Measurements from ENCODE around the gene GREB1.

GREB1 gene

DNA sequence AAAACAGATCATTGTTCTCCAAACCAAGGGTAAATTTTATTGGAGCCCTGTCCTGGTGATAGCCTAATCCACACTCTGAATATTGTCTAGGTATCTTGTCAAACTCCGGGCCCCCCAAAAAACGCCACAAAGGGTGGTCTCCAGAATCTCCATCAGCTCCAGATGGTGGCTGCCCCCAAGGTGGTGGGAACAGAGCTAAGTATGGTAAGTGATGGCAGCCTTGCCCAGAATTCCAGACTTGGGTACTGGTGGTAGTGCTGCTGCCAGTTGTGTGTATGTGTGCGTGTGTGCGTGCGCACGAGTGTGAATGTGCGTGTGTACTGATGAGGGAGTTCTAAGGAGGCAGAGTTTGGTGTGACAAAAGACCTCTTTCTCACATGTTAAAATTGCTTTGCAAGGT, 51.2 kb downstream of the GREB1 start:
- Histone ChIP-seq H3K27ac (no peak overlapping the region), H3K4me3 (no peak overlapping the region)
- TF ChIP-seq, protein P1, sequence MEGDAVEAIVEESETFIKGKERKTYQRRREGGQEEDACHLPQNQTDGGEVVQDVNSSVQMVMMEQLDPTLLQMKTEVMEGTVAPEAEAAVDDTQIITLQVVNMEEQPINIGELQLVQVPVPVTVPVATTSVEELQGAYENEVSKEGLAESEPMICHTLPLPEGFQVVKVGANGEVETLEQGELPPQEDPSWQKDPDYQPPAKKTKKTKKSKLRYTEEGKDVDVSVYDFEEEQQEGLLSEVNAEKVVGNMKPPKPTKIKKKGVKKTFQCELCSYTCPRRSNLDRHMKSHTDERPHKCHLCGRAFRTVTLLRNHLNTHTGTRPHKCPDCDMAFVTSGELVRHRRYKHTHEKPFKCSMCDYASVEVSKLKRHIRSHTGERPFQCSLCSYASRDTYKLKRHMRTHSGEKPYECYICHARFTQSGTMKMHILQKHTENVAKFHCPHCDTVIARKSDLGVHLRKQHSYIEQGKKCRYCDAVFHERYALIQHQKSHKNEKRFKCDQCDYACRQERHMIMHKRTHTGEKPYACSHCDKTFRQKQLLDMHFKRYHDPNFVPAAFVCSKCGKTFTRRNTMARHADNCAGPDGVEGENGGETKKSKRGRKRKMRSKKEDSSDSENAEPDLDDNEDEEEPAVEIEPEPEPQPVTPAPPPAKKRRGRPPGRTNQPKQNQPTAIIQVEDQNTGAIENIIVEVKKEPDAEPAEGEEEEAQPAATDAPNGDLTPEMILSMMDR (IDR thresholded peaks at IDR 0.05) = no peak

DNA sequence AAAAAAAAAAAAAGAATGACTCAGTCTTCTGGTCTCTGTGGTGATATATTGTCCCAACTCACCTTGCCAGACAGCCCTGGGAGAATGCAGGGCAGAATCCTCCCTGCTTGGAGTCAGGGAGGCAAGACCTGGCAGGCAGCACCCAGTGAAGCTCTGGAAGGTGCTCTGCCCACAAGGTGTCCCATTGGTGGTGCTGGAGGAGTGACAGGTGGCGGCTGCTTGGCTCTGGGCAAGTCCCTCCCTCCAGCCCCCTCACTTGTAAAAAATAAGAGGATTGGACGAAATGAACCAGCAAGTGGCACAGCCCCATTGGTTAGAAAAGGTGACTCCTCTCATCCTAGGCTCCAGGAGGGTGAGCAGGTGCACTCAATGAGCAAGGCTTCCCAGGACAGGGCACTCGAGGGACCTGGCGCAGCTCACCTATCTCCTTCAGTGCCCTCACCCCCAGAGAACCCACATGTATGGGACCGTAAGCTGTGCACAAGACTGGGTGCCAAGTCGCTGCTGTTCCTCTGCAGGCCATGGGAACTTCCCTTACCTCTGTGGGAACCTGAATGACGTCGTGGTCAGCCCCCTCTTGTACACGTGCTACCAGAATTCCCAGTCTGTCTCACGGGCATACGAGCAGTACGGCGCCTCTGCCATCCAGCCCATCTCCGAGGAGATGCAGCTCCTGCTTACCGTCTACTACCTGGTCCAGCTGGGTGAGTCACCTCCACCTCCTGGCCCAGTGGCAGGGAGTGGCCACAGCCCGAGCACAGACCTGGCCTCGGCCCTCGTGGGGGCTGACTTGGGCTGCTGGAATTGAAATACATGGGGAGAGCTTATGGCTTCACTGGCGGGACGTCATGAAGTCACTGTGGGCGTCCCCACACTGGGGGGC, 54.6 kb downstream of the GREB1 start:
- Histone ChIP-seq H3K4me3 (no peak overlapping the region), H3K27ac (no peak overlapping the region)
- TF ChIP-seq, protein P1 (IDR thresholded peaks at IDR 0.05) = no peak
- no peak for DNase-seq (ENCODE audit: low spot score)

More for the DNA sequence above, 51.2 kb downstream of the GREB1 start:
- no peak for DNase-seq (ENCODE audit: low spot score)

DNA sequence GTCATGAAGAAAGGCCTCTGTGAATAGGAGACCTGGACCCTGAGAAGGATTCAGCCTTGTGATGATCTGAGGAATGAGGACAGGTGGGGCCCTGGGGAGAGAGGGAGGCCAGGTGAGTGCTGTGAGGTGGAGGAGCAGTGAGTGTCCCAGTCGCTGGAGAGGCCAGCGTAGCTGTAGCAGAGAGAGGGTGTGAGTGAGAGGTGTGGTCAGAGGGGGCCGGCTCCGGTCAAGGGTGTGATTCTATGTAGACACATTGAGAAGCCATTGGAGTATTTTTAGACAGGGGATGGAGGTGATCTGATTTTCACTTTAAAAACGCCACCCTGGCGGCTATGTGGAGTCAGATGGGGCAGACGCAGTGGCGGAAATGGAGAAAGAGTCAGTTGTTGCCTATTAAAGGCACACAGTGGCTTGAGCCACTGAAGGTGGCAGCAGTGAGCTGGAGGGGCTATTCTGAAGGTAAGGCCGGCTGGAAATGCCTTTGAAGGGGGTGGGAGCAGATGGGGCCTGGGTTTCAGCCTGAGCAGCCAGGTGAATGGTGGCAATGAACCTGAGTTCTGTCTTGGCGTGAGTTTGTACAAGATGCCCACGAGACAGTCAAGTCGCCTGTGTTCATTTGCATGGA, 55.6 kb downstream of the GREB1 start:
- TF ChIP-seq, protein P1 (IDR thresholded peaks at IDR 0.05) = no peak
- Histone ChIP-seq H3K4me3 (no peak overlapping the region), H3K27ac (no peak overlapping the region)
- no peak for DNase-seq (ENCODE audit: low spot score)

DNA sequence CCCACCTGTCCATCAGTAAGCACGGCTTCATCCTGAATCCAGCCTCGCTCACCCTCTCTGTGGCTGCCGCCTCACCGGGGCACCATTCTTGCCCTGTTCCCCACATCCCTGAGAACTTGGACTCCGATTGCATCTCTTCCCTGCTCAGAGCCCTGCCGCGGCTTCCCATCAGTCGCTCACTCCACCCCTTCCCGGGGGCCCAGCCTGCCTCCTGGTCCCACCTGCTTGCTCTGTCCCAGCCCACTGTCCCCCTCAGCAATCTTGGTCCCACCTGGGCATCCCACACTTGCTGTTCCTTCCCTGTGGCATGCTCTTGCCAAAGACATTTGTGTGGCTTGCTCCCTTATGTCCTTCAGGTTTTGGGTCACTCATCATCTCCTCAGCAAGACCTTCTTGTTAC, 56.3 kb downstream of the GREB1 start:
- DNase-seq (ENCODE audit: low spot score) = no peak
- no peak overlapping the region for H3K4me3 ChIP-seq
- TF ChIP-seq, protein P1 (IDR thresholded peaks at IDR 0.05) = no peak
- H3K27ac ChIP-seq = no peak overlapping the region

DNA sequence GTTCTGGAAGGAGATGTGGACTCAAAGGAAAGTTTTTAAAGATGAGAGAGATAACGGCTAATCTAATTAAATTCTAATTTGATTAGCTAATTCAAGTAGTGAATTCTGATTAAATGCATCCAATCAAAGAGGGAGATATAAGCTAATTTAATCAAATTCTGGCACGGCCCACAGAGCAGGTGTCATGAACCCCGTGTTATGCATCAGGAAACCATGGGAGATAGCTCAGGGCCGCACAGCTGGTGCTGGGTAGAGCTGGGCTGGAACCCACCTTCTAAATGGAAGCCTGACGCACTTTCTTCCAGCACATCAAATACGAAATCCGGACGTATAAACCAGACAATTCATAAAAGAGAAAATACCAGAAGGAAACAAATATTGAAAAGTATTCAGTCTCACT, 57.2 kb downstream of the GREB1 start:
- no peak for DNase-seq (ENCODE audit: low spot score)
- no peak overlapping the region for H3K27ac ChIP-seq
- H3K4me3 ChIP-seq = no peak overlapping the region
- TF ChIP-seq, protein P1 (IDR thresholded peaks at IDR 0.05) = no peak

DNA sequence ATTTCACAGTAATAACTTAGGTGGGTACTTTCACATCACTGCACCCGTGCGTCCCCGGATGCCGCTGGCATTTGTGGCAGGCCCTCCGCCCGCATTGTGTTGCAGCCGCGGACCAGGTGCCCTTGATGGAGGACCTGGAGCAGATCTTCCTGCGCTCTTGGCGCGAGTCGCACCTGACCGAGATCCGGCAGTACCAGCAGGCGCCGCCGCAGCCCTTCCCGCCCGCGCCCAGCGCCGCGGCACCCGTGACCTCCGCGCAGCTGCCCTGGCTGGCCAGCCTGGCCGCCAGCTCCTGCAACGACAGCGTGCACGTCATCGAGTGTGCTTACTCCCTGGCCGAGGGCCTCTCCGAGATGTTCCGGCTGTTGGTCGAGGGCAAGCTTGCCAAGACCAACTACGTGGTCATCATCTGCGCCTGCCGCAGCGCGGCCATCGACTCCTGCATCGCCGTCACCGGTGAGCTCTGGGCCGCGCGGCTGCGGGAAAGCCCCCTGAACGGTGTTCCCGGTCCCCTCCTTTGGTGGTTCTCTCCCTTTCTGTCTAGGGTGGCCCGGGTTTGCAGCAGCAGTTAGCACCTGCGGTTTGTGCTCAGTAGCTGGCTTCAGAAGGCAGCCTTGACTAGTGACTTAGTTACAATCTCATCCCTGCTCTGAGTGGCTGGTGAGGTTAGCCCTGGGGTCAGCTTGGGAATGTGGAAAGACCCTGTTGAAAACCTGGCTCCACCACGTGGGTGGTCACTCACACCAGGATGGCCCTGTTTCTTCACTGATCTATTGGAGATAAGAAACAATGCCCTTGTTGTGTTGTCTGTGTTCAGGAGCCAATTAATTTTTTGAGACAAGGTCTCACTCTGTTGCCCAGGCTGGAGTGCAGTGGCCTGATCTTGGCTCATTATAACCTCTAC, 59.1 kb downstream of the GREB1 start:
- no peak for DNase-seq (ENCODE audit: low spot score)
- Histone ChIP-seq H3K4me3 (no peak overlapping the region), H3K27ac (no peak overlapping the region)
- TF ChIP-seq, protein P1 (IDR thresholded peaks at IDR 0.05) = no peak
